HG02840 (cell line): Measurements from ENCODE around the gene SEC24D.
"Not testable (repeated sequence)": the region's sequence is repeated elsewhere in the genome, so short reads cannot be mapped to it uniquely, and the experiment has no call there.

Source experiments
- ATAC-seq: cut with Tn5 transposase; IDR thresholded peaks from one replicate; pipeline ENCODE4 v1.9.1; 2021; ENCODE audit warnings: mild to moderate bottlenecking, moderate library complexity, moderate number of reproducible peaks; ENCODE audit not compliant: unreplicated experiment, low FRiP score

Gene SEC24D

DNA sequence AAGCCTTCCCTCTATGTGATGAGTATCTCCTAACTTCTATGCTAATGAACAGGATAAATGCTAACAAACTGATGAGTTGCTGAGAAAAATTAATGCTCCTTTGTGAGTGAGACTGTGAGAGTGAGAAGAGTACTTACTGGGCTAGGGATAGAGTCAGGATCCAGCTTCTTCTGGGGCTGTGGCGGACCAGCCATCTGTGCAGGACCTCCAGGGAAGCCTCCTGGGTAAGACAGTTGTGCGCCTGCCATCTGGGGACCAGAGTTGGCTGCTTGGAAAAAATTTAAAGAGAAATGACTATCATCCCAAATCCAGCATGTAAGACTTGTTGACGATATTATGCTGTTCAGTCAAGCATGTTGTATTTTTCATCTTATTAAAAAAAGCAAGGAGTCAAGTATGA is 21.0 kb downstream of the SEC24D start:
- ATAC-seq: no peak

DNA sequence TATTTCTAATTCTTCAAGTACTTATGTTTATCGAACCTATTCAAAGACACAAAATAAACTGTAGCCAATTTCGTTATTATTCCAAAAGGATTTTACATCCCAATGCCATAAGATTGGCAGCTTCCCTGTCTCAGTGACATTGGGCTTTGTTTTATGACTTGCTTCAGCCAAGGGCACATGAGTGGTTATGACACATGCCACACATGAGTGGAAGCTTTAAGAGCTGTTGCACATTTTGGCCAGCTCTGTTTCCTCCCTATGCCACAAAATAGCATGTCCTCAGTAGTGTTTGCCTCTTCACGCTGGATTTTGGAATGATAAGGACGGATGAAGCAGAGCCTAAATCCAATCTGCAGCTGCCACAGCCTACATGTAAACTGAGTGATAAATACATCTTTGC is 21.9 kb downstream of the SEC24D start:
- ATAC-seq: no peak

DNA sequence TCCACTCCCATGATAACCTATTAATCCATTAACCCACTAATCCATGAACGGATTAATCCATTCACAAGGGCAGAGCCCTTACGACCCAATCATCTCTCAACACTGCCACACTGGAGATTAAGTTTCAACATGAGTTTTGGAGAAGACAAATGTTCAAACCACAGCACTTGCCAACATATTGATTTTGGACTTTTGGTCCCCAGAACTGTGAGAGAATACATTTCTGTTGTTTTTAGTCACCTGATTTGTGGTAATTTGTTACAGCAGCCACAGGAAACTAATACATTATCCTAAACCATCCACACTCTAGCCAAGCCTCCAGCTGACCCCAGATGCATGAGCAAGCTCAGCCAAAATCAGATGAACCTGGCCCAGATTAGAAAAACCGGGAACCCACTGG is 22.4 kb downstream of the SEC24D start:
- no peak for ATAC-seq

DNA sequence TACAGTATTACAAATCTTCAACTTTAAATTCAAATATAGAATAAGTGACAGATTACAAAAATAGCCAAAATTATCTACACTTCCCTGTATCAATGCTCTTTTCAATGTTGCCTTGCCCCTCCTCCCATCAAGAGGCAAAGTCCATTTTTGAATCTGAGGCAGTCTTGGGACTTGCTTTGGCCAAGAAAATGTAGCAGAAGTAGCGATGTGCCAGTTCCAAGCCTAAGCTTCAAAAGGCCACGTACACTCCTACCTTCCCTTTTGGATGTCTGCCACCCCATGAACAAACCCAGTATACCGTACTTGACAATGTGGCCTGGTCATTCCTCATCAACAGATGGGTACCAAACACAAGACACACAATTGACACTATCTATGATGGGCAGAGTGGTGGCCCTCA is 24.1 kb downstream of the SEC24D start:
- no peak for ATAC-seq

DNA sequence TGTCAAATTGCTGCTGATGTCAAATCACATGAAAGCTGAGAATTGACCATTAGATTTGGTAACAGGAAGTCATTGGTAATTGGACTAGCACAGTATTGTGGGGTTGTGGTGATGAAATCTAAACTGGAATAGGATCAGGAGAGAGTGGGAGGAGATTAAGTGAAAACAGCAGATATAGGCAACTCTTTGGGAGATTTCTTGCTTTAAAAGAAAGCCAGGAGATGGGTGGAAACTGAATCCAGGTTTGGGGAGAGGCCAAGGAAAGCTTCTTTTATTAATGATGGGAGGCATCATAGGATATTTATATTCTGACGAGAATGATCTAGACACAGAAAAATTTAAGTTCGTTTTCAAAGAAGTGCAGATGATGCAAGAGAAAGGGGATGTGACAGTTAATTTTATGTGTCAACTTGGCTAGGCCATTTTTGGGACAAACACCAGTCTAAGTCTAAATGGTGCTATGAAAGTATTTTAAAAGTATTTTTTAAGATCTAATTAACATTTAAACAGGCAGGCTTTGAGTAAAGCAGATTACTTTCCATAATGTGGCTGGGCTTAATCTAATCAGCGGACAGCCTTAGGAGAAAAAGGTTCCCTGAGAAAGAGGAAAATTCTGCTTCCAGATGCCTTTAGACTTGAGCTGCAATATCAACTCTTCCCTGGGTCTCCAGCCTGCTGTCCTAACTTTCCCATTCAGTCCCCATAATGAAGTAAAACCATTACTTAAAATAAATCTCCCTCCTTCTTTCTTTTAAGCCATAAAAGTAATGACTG is 24.7 kb downstream of the SEC24D start:
- no peak for ATAC-seq

DNA sequence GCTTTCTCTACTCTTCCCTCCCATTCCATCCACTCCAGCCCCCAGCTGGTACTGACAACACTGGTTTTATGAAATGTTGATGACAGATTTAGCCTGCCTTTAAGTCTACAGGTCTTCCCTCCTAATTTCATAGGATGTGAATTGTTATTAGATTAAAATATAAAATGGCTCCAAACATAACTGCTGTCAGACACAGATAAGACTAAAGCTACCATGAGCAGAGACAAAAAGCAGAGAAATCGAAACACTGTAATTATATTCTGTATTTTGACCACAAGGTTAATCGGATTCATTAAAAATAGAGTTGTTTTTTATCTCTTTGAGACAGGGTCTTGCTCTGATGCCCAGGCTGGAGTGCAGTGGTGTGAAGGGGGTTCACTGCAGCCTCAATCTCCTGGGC is 28.3 kb downstream of the SEC24D start:
- no peak for ATAC-seq

DNA sequence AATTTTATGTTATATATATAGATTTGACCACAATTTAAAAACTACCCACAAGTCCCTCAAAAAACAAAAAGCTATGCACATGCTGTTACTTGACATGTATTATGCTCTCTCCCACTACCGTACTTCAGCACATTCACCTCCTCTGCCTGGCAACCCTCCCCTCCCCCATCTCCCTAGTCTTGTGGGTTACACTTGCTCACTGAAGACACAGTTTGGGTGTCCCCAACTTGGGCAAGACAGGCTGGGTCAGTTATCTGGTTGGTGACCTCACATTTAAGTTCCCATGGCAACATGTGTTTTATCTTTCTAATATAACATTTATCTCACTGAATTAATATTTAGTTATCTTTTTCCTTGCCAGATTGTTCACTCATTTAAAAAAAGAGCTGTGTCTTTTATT is 32.7 kb downstream of the SEC24D start:
- ATAC-seq: no peak

DNA sequence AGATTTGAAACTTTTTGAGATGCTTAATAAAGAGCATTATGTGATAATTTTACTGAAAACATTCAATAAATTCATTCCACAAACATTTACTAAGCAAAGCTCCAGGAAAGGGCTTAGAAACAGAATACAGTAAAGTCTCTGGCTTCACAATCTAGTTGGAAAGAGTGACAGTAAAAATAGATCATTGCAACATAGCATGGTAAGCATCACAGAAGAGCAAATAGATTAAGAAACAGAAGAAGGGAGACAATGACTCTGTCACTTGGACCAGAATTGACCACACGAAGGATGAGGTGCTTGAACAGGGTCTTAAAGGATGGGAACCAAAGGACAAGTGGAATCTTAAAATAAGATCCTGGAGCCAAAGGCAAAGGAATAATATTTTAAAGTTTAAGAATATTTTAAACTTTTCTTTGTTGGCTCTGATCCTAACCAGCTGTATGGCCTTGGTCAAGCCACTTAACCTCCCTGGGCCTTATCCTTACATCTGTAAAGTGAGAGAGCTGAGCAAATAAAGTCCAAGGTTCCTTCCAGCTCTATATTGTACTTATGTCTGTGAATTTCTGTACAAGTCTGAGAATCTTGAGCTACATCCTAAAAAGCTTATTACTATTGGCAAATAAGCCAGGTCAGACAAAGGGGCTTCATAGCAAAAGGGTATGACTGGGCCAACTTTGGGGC is 33.9 kb downstream of the SEC24D start:
- no peak for ATAC-seq

DNA sequence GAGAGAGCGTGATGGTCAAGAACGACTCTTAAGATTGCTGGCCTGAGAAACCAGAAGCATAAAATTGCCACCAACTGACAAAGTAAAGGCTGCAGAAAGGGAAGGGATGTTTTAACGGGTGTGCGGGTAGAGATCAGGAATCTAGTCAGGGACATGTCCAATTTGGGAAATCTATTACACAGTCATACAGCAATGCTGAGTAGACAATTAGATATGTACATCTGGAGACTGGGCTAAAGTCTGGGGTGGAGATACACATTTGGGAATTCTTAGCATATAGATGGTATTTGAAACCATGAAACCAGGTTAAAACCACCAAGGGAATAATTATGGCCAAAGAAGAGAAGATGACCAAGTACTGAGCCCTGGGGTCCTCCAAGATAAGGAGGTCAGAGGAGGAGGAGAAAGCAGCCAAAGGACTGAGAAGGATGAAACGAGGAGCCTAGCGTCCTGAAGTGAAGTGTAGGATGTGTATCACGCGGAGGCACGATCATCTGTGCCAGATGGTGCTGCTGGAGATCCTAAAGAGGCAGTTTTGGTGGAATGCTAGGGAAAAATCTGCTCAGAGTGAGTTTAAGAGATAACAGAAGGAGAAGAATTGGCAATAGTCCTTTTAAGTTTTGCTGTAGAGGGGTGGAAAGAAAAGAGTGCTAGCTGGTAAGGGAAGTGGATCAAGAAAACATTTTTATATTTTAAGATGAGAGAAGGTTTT is 36.5 kb downstream of the SEC24D start:
- ATAC-seq: no peak

DNA sequence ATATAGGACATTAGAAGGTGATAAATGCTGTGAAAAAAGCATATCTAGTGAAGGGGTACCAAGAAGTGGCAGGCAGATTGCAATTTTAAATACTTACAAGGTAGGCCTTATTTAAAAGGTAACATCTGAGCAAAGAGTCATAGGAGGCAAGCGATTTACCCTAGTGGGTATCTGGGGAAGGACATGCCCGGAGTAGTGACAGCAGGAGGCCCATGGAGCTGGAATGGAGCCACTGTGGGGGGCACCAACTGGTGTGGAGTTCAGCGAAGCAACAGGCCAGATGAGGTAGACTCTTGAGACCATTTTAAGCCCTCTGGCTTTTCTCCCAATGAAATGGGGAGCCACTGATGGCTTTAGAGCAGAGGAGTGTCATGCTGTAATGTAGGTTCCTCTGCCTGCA is 37.3 kb downstream of the SEC24D start:
- ATAC-seq: no peak

DNA sequence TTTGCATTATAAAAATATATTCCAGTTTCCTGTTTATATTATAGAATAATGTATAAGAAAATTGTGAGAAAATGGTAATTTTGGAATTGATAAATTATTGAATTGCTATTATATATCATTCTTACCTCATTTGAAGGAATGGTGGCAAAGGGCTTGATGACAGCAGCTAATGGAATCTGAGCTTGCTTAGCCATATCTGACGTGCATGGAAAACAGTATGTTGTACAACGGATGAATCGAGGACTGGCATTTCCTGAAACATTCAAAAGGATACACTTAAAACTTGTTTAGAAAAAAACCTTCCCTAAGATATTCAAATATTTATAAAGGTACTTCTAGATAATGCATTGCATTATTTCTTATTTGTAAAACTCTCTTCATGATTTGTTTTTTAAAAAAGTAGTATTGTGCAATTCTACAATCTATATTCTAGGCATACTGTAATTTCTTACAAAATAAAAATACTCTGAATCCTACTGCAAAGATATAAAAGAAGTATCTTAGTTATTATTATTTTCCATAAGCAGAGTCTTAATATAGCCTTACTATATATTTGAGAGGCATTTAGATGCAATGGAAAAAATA is 38.3 kb downstream of the SEC24D start:
- no peak for ATAC-seq

DNA sequence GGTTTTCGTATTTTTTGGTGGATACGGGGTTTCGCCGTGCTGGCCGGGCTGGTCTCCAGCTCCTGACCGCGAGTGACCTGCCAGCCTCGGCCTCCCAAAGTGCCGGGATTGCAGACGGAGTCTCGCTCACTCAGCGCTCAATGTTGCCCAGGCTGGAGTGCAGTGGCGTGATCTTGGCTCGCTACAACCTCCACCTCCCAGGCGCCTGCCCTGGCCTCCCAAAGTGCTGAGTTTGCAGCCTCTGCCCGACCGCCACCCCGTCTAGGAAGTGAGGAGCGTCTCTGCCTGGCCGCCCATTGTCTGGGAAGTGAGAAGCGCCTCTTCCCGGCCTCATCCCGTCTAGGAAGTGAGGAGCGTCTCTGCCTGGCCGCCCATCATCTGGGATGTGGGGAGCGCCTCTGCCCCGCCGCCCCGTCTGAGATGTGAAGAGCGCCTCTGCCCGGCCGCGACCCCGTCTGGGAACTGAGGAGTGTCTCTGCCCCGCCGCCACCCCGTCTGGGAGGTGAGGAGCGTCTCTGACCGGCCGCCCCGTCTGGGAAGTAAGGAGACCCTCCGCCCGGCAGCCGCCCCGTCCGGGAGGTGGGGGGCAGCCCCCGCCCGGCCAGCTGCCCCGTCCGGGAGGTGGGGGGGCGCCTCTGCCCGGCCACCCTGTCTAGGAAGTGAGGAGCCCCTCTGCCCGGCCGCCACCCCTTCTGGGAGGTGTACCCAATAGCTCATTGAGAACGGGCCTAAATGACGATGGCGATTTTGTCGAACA is 44.1 kb downstream of the SEC24D start:
- not testable (repeated sequence) for ATAC-seq

DNA sequence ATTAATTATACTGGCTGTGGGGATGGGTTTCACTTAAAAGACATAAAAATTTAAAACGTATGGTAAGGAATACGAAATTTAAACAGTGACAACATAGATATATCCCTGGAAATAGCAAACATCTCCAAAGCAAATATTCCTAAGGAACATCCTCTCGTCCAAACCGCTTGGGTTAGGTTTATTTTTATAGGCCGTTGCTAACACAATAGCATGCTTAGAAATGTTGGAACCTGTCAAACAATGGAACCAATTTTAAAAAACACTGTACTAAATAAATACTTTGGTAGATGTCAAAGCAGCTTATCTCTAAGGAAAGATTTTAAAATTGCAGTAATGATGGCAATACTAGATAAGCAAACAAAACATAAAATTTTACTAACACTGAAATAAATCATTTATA is 45.4 kb downstream of the SEC24D start:
- no peak for ATAC-seq

DNA sequence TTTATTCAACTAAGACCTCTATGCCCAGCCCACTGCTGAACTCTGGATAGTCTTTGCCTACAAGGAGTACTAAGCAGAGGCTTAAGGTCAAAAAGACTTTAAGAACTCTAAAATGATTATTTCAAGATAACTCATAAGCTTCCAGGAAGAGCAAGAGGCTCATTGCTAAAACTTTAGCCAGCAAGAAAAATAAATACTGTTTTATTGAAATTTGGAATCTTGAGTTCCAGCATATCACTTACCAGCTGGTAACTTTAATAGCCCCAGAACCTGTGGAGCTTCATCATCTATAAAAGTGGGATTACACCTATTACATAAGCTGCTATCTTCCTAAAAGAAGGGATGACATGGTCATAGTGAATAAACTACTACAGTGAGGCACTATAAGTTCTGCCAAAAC is 47.0 kb downstream of the SEC24D start:
- no peak for ATAC-seq

DNA sequence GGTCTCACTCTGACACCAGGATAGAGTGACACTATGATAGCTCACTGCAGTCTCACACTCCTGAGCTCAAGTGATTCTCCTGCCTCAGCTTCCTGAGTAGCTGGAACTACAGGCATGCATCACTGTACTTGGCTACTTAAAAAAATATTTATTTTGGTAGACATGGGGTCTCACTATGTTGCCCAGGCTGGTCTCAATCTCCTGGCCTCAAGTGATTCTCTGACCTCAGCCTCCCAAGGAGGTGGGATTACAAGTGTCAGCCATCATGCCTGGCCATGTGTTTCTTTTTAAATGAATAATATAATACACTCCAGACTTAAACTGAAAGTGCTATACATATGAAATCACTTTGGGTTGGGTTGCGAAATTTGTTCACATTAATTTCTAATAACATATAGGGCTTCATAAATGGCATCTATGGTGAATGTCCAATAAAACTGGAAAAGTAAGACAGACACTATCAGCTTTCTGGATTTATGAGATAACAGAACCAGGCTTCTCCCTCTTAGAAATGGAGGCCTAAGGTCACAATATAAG is 48.0 kb downstream of the SEC24D start:
- ATAC-seq: no peak

DNA sequence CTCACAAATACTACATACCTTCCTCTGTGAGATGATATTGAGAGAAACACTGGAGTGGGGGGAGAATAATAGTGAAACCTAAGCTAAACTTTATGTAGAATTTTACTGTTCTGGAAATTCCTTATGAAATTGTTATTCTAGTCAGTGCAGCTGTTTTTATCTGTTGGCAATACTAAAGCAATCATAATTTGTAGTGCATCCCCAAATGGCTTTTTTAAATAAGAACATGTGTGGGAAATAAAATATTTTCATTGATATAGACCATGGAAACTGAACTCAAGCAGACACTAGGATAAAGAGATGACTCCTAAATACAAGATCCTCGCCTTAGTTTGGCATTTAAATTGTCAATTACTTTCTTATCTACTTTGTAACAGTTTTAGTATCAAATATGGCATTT is 51.1 kb downstream of the SEC24D start:
- no peak for ATAC-seq

DNA sequence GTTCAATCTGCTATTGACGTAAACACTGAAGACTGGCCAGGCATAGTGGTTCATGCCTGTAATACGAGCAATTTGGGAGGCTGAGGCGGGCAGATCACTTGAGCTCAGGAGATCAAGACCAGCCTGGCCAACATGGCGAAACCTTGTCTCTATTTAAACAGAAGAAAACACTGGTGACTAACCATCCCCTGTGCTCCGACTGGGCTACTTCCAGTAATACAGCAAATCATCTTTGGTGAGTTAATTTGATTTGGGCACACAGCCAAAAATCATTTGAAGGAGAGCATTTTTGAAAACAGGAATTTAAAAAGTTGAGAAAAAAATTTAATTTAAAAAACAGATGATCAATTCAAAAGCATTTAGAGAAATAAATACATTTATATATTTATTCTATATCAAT is 52.0 kb downstream of the SEC24D start:
- ATAC-seq: no peak

DNA sequence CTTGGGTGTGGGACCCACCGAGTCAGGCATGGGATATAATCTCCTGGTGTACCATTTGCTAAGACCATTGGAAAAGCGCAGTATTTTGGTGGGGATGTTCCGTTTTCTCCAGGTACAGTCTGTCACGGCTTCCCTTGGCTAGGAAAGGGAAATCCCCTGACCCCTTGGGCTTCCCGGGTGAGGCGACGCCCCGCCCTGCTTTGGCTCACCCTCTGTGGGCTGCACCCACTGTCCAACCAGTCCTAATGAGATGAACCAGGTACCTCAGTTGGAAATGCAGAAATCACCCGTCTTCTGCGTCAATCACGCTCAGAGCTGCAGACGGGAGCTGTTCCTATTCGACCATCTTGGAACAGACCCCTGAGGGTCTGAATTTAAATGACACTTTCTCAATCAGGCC is 53.0 kb downstream of the SEC24D start:
- not testable (repeated sequence) for ATAC-seq

DNA sequence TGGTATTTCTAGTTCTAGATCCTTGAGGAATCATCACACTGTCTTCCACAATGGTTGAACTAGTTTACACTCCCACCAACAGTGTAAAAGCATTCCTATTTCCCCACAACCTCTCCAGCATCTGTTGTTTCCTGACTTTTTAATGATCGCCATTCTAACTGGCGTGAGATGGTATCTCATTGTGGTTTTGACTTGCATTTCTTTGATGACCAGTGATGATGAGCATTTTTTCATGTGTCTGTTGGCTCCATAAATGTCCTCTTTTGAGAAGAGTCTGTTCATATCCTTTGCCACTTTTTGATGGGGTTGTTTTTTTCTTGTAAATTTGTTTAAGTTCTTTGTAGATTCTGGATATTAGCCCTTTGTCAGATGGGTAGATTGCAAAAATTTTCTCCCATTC is 58.3 kb downstream of the SEC24D start:
- ATAC-seq: not testable (repeated sequence)

DNA sequence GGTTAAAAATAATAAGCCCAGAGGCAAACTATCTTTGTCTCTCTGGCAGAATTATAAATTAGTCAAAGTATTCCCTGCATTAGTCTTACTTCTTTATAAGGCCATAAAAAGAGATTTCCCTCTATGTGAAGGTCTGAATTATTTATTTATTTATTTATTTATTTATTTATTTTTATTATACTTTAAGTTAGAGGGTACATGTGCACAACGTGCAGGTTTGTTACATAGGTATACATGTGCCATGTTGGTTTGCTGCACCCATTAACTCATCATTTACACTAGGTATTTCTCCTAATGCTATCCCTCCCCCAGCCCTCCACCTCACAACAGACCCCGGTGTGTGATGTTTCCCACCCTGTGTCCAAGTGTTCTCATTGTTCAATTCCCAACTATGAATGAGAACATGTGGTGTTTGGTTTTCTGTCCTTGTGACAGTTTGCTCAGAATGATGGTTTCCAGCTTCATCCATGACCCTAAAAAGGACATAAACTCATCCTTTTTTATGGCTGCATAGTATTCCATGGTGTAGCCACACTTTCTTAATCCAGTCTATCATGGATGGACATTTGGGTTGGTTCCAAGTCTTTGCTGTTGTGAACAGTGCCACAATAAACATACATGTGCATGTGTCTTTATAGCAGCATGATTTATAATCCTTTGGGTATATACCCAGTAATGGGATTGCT is 58.8 kb downstream of the SEC24D start:
- not testable (repeated sequence) for ATAC-seq
